ENCODE results near the gene MEG3.

The MEG3 gene

GRCh38 chr14:100824901-100825712 lies 811 bp upstream of the MEG3 start:
- DNase-seq (ENCODE audit: low read depth), result no peak
- H3K4me3 ChIP-seq (ENCODE audit: low read length), result peak overlapping the region; percentile 82

GRCh38 chr14:100826391-100827100 lies 628 bp downstream of the MEG3 start:
- DNase-seq (ENCODE audit: low read depth), result peak; percentile 20
- H3K4me3 ChIP-seq (ENCODE audit: low read length), result peak overlapping the region; percentile 82
- no peak for TF ChIP-seq CTCF (conservative IDR thresholded peaks at IDR 0.05; ENCODE audit: low read length)

More at GRCh38 chr14:100824901-100825712, 811 bp upstream of the MEG3 start:
- TF ChIP-seq CTCF (conservative IDR thresholded peaks at IDR 0.05; ENCODE audit: low read length), result no peak

DNA sequence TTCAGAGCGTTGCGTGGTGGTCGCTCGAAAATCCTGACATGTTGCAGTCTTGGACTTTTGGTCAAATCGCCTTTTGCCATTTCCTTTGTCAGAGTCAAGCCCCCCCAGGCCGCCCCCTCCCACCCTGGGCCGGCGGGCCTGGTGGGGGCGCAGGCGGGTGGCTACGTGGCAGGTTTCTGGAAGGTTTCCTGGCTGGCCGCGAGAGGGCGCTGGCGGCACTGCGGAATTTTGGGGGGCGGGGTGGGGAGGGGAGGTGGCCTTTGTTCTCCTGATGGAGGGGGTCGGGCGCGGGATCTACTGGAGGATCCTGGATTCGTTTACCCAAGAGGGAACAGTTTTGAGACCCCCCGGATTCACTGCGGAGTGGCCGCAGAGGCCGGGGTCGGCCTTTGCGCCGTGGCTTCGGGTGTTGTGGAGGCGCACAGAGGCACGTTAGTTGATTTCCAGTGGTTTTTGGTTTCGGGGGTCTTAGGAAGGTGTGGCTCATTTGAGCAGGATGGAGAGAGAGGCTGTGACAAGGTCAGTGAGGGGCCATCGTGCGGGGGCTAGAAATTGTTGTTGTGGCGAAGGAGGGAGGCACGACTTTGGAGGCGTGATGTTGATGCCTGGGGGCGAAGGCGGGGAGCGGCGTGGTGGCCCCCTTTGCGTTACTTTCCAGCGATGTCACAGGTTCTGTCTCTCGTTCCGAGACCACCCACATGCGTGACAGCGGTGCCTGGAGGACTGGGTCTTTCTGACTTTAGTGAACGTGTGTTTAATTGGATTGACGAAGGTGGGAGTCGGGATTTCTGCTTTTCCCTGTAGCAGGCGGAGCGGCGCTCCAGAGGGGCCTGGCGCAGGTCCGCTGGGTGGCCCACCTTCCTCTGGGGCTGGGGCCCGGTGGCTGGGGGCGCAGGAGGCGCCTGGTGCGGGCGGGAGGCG lies 1.4 kb downstream of the MEG3 start:
- peak overlapping the region; percentile 82 for H3K4me3 ChIP-seq (ENCODE audit: low read length)
- TF ChIP-seq CTCF (conservative IDR thresholded peaks at IDR 0.05; ENCODE audit: low read length), result peak; percentile 43
- no peak for DNase-seq (ENCODE audit: low read depth)

DNA sequence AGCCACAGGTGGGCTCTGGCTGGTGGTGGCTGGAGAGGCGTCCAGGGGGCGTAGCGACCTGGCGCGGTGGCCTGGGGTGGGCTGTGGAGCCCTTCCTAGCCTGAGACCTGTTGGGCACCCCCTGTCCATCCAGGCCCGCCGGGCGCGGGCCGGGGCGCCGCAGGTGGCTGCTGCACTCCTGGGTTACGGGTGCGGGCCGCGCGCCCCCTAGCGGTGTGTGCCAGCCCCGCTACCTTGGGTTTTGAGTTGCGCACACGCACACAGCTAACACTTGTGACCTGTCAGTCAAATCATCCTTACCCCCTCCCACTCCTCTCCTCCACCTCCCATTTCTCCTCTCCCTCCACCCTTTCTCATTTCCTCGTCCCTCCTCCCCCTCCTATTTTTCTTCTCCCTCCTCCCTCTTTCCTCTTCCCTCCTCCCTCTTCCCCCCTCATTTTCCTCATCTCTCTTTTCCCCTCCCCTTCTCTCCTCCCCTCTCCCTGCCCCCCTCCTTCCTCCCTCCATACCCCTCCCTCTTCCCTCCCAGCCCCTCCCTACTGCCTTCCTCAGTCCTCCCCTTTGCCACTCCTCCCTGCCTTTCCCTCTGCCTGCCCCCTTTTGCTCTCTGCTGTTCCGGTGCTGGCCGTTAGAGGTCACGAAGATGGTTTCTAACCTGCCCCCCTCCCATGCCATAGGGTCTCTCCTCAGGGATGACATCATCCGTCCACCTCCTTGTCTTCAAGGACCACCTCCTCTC lies 2.3 kb downstream of the MEG3 start:
- TF ChIP-seq CTCF (conservative IDR thresholded peaks at IDR 0.05; ENCODE audit: low read length), result peak; percentile 56
- peak; percentile 76 for DNase-seq (ENCODE audit: low read depth)
- peak overlapping the region; percentile 82 for H3K4me3 ChIP-seq (ENCODE audit: low read length)

- no peak overlapping the region for H3K4me3 ChIP-seq (ENCODE audit: low read length)
- no peak for DNase-seq (ENCODE audit: low read depth)
- TF ChIP-seq CTCF (conservative IDR thresholded peaks at IDR 0.05; ENCODE audit: low read length), result no peak
Observed at GRCh38 chr14:100830681-100831080, 4.8 kb downstream of the MEG3 start.

DNA sequence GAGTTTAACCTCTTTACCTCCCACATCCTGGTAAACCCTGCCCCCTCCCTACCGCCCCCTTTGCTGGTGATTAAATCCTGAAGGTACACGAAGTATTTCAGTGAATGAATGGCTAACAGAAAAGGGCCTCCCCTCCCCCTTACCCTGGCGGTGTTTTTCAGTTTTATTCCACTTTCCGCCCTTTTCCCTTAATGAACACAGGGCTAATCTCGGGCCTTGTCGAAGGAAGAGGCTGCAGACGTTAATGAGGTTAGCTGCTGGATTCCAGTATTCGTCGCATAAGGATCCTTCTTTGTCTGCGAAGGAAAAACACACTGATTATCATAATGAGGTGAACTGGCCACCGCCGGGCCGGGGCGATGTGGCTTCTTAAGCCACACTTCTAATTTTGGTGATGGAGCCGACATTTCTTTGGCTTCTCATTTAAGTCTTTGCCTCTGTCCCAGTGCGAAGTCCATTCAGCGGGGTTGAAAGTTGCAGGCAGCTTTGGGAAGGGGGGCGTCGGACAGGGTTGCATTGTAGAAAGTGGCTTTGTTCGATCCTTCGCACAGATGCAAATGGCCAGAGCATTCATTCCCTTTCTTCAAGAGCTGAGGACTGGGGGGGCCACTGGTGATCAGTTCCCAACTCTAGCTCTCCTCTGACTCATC lies 6.5 kb downstream of the MEG3 start:
- TF ChIP-seq CTCF (conservative IDR thresholded peaks at IDR 0.05; ENCODE audit: low read length), result no peak
- no peak for DNase-seq (ENCODE audit: low read depth)
- no peak overlapping the region for H3K4me3 ChIP-seq (ENCODE audit: low read length)
